ENCODE results near the gene SCO2. TPM values are rescaled to one million over a fixed set of nuclear protein-coding genes. Genes with fewer than 3 reads are reported as not detected.
A peak's percentile ranks its signal among the peaks of the same experiment; 100 is the strongest.

SCO2 gene
- total RNA-seq, 1 experiment from 2014 or later: 7.0 TPM

GRCh38 chr22:50526834-50527801 is 1.7 kb upstream of the SCO2 start:
- Histone ChIP-seq H3K4me3 (replicated peaks in 1 of 2; ENCODE audit: low read depth in 1 of 2, low read length in 2 of 2) (peak overlapping the region; percentile 78 to 85), H3K4me2 (ENCODE audit: low read length) (peak overlapping the region; percentile 99), H3K9ac (ENCODE audit: low read length) (peak overlapping the region; percentile 93), H3K9me2 (ENCODE audit: insufficient read depth) (no peaks in the 10 kb centered on the region), H4K20me1 (ENCODE audit: insufficient read depth) (no peaks in the 10 kb centered on the region), H3K27ac (ENCODE audit: low read depth, low read length) (peak overlapping the region; percentile 100), H3K79me2 (ENCODE audit: insufficient read depth, low read length) (peaks cover 30% of the 10 kb centered on the region), H3K36me3 (ENCODE audit: control insufficient read depth in 1 of 2, insufficient read depth in 2 of 2, low read length in 2 of 2) (peaks cover 0 to 11% of the 10 kb centered on the region in 2 experiments; a peak in 2 of 4 replicates), H3K27me3 (ENCODE audit: insufficient read depth, low read length) (no peaks in the 10 kb centered on the region), H2AFZ (ENCODE audit: low read depth, low read length, poor library complexity, severe bottlenecking) (no peak overlapping the region), H3K9me3 (ENCODE audit: control insufficient read depth in 1 of 2, insufficient read depth in 1 of 2, low read depth in 1 of 2, low read length in 2 of 2) (no peaks in the 10 kb centered on the region), H3K4me1 (ENCODE audit: control insufficient read depth in 1 of 2, insufficient read depth in 2 of 2, low read length in 2 of 2) (peaks cover 13 to 79% of the 10 kb centered on the region in 2 experiments; a peak in 3 of 4 replicates)
- intact Hi-C loops (cut with micrococcal nuclease): no loop called here
- DNase-seq (ENCODE audit: low read depth, low spot score): no peak
- no TSS peak for BruUV-seq (replicated peaks)
- RAD21 ChIA-PET (ENCODE audit: low non-redundant PET in 1 of 2, low total read pairs in 2 of 2, uncharacterized antibody in 2 of 2, unreplicated experiment in 2 of 2): interaction anchor here in 1 of 2 experiments (0.8 kb wide), 1 partner anchor 36 kb away, joined by 3 read pairs; no protein-coding TSS in a partner anchor
- ATAC-seq: peak; percentile 28
- peak; percentile 62 for TF ChIP-seq POLR2AphosphoS5 (IDR thresholded peaks at IDR 0.05; ENCODE audit: low read depth, low read length)
- TF ChIP-seq, protein P1, sequence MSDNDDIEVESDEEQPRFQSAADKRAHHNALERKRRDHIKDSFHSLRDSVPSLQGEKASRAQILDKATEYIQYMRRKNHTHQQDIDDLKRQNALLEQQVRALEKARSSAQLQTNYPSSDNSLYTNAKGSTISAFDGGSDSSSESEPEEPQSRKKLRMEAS (IDR thresholded peaks at IDR 0.05): no peak
- TF ChIP-seq TCF7L2 (IDR thresholded peaks at IDR 0.05; ENCODE audit: borderline replicate concordance, extremely low read depth, insufficient read depth, insufficient read length): no peak
- 0 out of 2 replicates have a peak, but pooled peaks have one; percentile 19 for TF ChIP-seq ZFX (IDR thresholded peaks at IDR 0.05)
- no peak for TF ChIP-seq CTCF (IDR thresholded peaks at IDR 0.05 in 2 of 3, conservative IDR thresholded peaks at IDR 0.05 in 1 of 3; ENCODE audit: borderline replicate concordance in 1 of 3, insufficient read depth in 1 of 3, low read depth in 2 of 3, low read length in 2 of 3)
- peak; percentile 94 for TF ChIP-seq POLR2A (IDR thresholded peaks at IDR 0.05; ENCODE audit: borderline replicate concordance, extremely low read depth, insufficient read depth, insufficient read length)
- CTCF ChIA-PET: no interaction called here
- POLR2A ChIA-PET: interaction anchor here (1.1 to 2.1 kb wide), 3 partner anchors 9 to 36 kb away, joined by 3 to 8 read pairs (median 4); partner anchors contain the start of genes LMF2, NCAPH2 and SYCE3

Data from HCT116 (cell line).